ENCODE data around the gene CTU1.

The CTU1 gene

DNA sequence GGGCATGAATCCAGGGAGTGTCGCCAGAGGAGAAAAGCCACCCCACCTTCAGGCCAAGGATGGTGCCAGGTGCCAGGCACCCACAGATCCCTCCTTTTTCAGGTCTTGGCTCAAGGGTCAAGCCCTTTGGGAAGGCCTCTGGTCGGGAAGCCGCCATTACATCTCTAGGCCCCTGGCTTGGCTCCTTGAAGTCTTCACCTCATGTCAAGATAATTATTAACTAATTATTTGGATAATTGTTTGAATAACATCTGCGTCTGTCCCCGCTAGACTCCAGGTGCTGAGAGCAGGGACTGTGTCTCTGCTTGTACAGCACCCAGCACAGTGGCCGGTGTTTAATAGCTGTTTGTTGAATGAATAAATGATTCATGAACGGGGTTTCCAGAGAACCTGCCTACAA lies 44.5 kb downstream of the CTU1 start:
- TF ChIP-seq, protein P1, sequence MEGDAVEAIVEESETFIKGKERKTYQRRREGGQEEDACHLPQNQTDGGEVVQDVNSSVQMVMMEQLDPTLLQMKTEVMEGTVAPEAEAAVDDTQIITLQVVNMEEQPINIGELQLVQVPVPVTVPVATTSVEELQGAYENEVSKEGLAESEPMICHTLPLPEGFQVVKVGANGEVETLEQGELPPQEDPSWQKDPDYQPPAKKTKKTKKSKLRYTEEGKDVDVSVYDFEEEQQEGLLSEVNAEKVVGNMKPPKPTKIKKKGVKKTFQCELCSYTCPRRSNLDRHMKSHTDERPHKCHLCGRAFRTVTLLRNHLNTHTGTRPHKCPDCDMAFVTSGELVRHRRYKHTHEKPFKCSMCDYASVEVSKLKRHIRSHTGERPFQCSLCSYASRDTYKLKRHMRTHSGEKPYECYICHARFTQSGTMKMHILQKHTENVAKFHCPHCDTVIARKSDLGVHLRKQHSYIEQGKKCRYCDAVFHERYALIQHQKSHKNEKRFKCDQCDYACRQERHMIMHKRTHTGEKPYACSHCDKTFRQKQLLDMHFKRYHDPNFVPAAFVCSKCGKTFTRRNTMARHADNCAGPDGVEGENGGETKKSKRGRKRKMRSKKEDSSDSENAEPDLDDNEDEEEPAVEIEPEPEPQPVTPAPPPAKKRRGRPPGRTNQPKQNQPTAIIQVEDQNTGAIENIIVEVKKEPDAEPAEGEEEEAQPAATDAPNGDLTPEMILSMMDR (IDR thresholded peaks at IDR 0.05), result no peak

GRCh38 chr19:51060973-51061372 lies 47.2 kb downstream of the CTU1 start:
- TF ChIP-seq, protein P1 (IDR thresholded peaks at IDR 0.05), result no peak

DNA sequence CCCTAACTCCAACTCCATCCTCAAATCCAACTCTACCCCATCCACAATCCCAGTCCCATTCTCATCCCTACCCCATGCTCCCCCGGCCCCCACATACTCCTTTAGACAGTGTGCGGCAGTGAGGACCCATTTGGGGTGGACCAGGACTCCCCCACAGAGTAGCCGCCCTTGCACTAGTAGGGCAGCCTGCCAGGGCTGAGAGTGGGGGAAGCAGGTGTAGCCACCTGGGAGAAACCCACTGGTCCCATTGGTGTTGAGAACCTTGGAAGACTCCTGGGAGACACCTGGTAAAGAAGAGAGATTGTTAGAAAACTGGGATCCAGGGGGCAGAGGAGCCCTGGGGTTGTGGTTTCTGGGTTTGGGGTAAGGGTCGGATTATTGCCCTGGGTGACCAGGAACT lies 47.9 kb downstream of the CTU1 start:
- TF ChIP-seq, protein P1 (IDR thresholded peaks at IDR 0.05), result no peak

- TF ChIP-seq, protein P1 (IDR thresholded peaks at IDR 0.05), result no peak
These were observed 48.5 kb downstream of the CTU1 start for GRCh38 chr19:51059715-51060114.

DNA sequence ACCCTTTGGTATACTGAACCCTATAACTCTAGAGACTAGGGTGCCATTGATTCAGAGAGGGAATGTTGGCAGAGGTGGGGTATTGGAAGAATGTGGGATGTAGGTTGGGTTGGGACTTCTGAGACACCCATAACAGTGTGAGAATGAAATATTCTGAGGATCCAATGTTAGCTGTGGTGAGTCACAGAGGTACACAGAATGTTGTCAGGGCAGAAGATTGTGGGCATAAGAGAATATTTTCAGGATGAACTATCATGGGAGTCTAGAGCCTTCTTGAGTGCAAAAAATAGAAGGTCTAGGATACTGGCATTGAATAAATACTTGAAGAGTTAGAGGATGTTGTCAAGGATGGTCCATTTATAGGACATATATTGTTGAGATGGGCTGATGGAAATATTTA lies 52.3 kb downstream of the CTU1 start:
- TF ChIP-seq, protein P1 (IDR thresholded peaks at IDR 0.05), result no peak

Measured in LNCAP (cell line).